ENCODE data around the gene CYFIP2. TPM values are rescaled to one million over a fixed set of nuclear protein-coding genes. Genes with fewer than 3 reads are reported as not detected.

The CYFIP2 gene
- total RNA-seq, 1 experiment from 2014 or later = 14.3 TPM

GRCh38 chr5:157345485-157345884 lies 79.6 kb downstream of the CYFIP2 start:
- Mint-ChIP-seq H3K9me3 (ENCODE audit: unreplicated experiment) (no peaks in the 10 kb centered on the region), H3K27me3 (ENCODE audit: insufficient read depth, unreplicated experiment) (peaks cover 6% of the 10 kb centered on the region), H3K27ac (ENCODE audit: unreplicated experiment) (no peak overlapping the region), H3K4me3 (ENCODE audit: unreplicated experiment) (no peak overlapping the region), H3K4me1 (ENCODE audit: low read depth, unreplicated experiment) (no peaks in the 10 kb centered on the region), H3K36me3 (ENCODE audit: insufficient read depth, unreplicated experiment) (no peaks in the 10 kb centered on the region)
- TF ChIP-seq CTCF (IDR thresholded peaks at IDR 0.05; ENCODE audit: insufficient read depth in 1 of 2, low read depth in 1 of 2, low read length in 1 of 2, severe bottlenecking in 1 of 2, unreplicated experiment in 1 of 2) = no peak
- H3K36me3 ChIP-seq (ENCODE audit: control insufficient read depth, insufficient read depth, low read length) = no peaks in the 10 kb centered on the region
- no peak for DNase-seq
- POLR2A ChIA-PET = no interaction called here
- H3K4me3 ChIP-seq (ENCODE audit: low read depth, low read length) = no peak overlapping the region
- intact Hi-C loops (cut with micrococcal nuclease; ENCODE audit: unreplicated experiment) = no loop called here
- no peaks in the 10 kb centered on the region for H3K4me1 ChIP-seq
- CTCF ChIA-PET = interaction anchor here (0.7 to 1.5 kb wide), 4 partner anchors 9 to 139 kb away, joined by 3 to 5 read pairs (median 4); no protein-coding TSS in a partner anchor
- H3K27me3 ChIP-seq (replicated peaks; ENCODE audit: control insufficient read depth, insufficient read depth, low read length) = no peaks in the 10 kb centered on the region
- H3K9me3 ChIP-seq = no peaks in the 10 kb centered on the region; the same call in 1 of the 2 replicates
- no TSS peak for BruUV-seq (replicated peaks)

GRCh38 chr5:157347301-157348048 lies 81.6 kb downstream of the CYFIP2 start:
- TF ChIP-seq CTCF (IDR thresholded peaks at IDR 0.05; ENCODE audit: insufficient read depth in 1 of 2, low read depth in 1 of 2, low read length in 1 of 2, severe bottlenecking in 1 of 2, unreplicated experiment in 1 of 2) = no peak
- Mint-ChIP-seq H3K27ac (ENCODE audit: unreplicated experiment) (no peak overlapping the region), H3K4me3 (ENCODE audit: unreplicated experiment) (no peak overlapping the region), H3K36me3 (ENCODE audit: insufficient read depth, unreplicated experiment) (no peaks in the 10 kb centered on the region), H3K9me3 (ENCODE audit: unreplicated experiment) (no peaks in the 10 kb centered on the region), H3K27me3 (ENCODE audit: insufficient read depth, unreplicated experiment) (peaks cover 6% of the 10 kb centered on the region), H3K4me1 (ENCODE audit: low read depth, unreplicated experiment) (no peaks in the 10 kb centered on the region)
- no peak for DNase-seq
- Histone ChIP-seq H3K4me3 (ENCODE audit: low read depth, low read length) (no peak overlapping the region), H3K36me3 (ENCODE audit: control insufficient read depth, insufficient read depth, low read length) (no peaks in the 10 kb centered on the region), H3K9me3 (no peaks in the 10 kb centered on the region; the same call in 1 of the 2 replicates), H3K27me3 (replicated peaks; ENCODE audit: control insufficient read depth, insufficient read depth, low read length) (no peaks in the 10 kb centered on the region), H3K4me1 (no peaks in the 10 kb centered on the region)
- BruUV-seq (replicated peaks) = no TSS peak
- intact Hi-C loops (cut with micrococcal nuclease; ENCODE audit: unreplicated experiment) = no loop called here
- ChIA-PET POLR2A (no interaction called here), CTCF (no interaction called here)

GRCh38 chr5:157348049-157348400 lies 82.1 kb downstream of the CYFIP2 start:
- H3K27me3 Mint-ChIP-seq (ENCODE audit: insufficient read depth, unreplicated experiment) = peaks cover 6% of the 10 kb centered on the region
- BruUV-seq (replicated peaks) = no TSS peak
- intact Hi-C loops (cut with micrococcal nuclease; ENCODE audit: unreplicated experiment) = no loop called here
- CTCF ChIA-PET = no interaction called here
- POLR2A ChIA-PET = no interaction called here
- H3K9me3 Mint-ChIP-seq (ENCODE audit: unreplicated experiment) = no peaks in the 10 kb centered on the region
- Histone ChIP-seq H3K9me3 (no peaks in the 10 kb centered on the region; the same call in 1 of the 2 replicates), H3K36me3 (ENCODE audit: control insufficient read depth, insufficient read depth, low read length) (no peaks in the 10 kb centered on the region), H3K27me3 (replicated peaks; ENCODE audit: control insufficient read depth, insufficient read depth, low read length) (no peaks in the 10 kb centered on the region), H3K4me1 (no peaks in the 10 kb centered on the region), H3K4me3 (ENCODE audit: low read depth, low read length) (no peak overlapping the region)
- TF ChIP-seq CTCF (IDR thresholded peaks at IDR 0.05; ENCODE audit: insufficient read depth in 1 of 2, low read depth in 1 of 2, low read length in 1 of 2, severe bottlenecking in 1 of 2, unreplicated experiment in 1 of 2) = no peak
- no peaks in the 10 kb centered on the region for H3K36me3 Mint-ChIP-seq (ENCODE audit: insufficient read depth, unreplicated experiment)
- DNase-seq = no peak
- no peak overlapping the region for H3K27ac Mint-ChIP-seq (ENCODE audit: unreplicated experiment)
- H3K4me3 Mint-ChIP-seq (ENCODE audit: unreplicated experiment) = no peak overlapping the region
- no peaks in the 10 kb centered on the region for H3K4me1 Mint-ChIP-seq (ENCODE audit: low read depth, unreplicated experiment)

Measured in Caco-2 (cell line).